Stomach (tissue), 9 donors: ENCODE data around the gene METTL24. TPM values are rescaled to one million over a fixed set of nuclear protein-coding genes. Genes with fewer than 3 reads are reported as not detected.
"Not testable (repeated sequence)": the region's sequence is repeated elsewhere in the genome, so short reads cannot be mapped to it uniquely, and the experiment has no call there.

Experiments used
- DNase-seq, 2 donors: peaks; one replicate each; pipeline versions ENCODE4 v3.0.0 to v3.0.0-alpha.2; 2013 to 2019
- H3K27ac ChIP-seq, 5 donors: fragments of 200-600 bp in 4 of 5; sonication (generic) in 4 of 5; one replicate each; pipeline ENCODE4 v1.5.1; 2013 to 2019; ENCODE audit warnings: mild to moderate bottlenecking in 1 of 5, moderate library complexity in 1 of 5
- H3K27me3 ChIP-seq, 3 donors: fragments of 200-600 bp; sonication (generic); one replicate each; pipeline ENCODE4 v1.5.1; 2017 to 2019; ENCODE audit warnings: mixed run types in 1 of 3
- H3K36me3 ChIP-seq, 4 donors: fragments of 200-600 bp; sonication (generic); 1 replicate in 3 of 4; 2 replicates in 1 of 4; pipeline ENCODE4 v1.5.1; 2016 to 2019
- H3K4me1 ChIP-seq, 4 donors: fragments of 200-600 bp; sonication (generic); one replicate each; pipeline ENCODE4 v1.5.1; 2016 to 2019
- H3K4me3 ChIP-seq, 4 donors: fragments of 200-600 bp; sonication (generic) in 3 of 4; one replicate each; pipeline ENCODE4 v1.5.1; 2016 to 2019; ENCODE audit warnings: mild to moderate bottlenecking in 1 of 4
- H3K9me3 ChIP-seq, 4 donors: fragments of 200-600 bp; sonication (generic); one replicate each; pipeline ENCODE4 v1.5.1; 2016 to 2019
- CTCF ChIP-seq, 7 experiments: fragments of 450-650 bp in 4 of 7; fragments of 200-600 bp in 3 of 7; sonication (generic) in 3 of 7; IDR thresholded peaks; one replicate each; pipeline ENCODE4 v1.5.1; 2016 to 2019; ENCODE audit warnings: antibody characterized with exemption in 7 of 7, control low read depth in 2 of 7, mild to moderate bottlenecking in 1 of 7
- EP300 ChIP-seq: sonication (generic); formaldehyde crosslinking; IDR thresholded peaks from one replicate; pipeline ENCODE4 v1.6.1; 2017; ENCODE audit warnings: antibody characterized with exemption
- POLR2A ChIP-seq, 4 donors: fragments of 450-650 bp; IDR thresholded peaks; one replicate each; pipeline ENCODE4 v1.6.1; 2016; ENCODE audit warnings: antibody characterized with exemption in 4 of 4, control low read depth in 2 of 4, mild to moderate bottlenecking in 1 of 4, moderate library complexity in 1 of 4
- POLR2AphosphoS5 ChIP-seq, 3 donors: sonication (generic); formaldehyde crosslinking; IDR thresholded peaks; one replicate each; pipeline ENCODE4 v1.6.1; 2016; ENCODE audit warnings: antibody characterized with exemption in 3 of 3
- WGBS, 5 donors: extraction: QIAGEN DNeasy Blood & Tissue Kit in 3 of 5; methylation state at CpG; one replicate each; pipeline versions ENCODE4 v1.1.5 to v1.1.7; 2013 to 2018; 5-methylcytosine and 5-hydroxymethylcytosine counted together
- intact Hi-C: fragments of 100-400 bp; cut with DNase I; formaldehyde crosslinking; loops from one replicate; pipeline ENCODE4 v1.15.1; 2023; ENCODE audit warnings: low total_unique reads
- polyA plus RNA-seq, 3 donors: library from polyadenylated mRNA; stranded (reverse); fragments of 200-250 nt; gene quantifications; one replicate each; pipeline ENCODE4 v1.2.3, GENCODE V29; 2013
- total RNA-seq, 5 donors: library from RNA; depleted of rRNA; stranded (reverse); fragments of >200 nt; gene quantifications; one replicate each; pipeline versions ENCODE4 v1.1.0 to v1.2.3, GENCODE V29; 2014 to 2016
- donor health status: healthy with polysubstance abuse.
- donor health status: Bipolar disorder and iron deficiency.
- donor health status: healthy.

The METTL24 gene
- total and polyA plus RNA-seq, 8 donors, result 0.55 to 25.8 (median 2.8) TPM; not detected in 1

- no peak overlapping the region for H3K27ac ChIP-seq
- no peak overlapping the region for H3K4me3 ChIP-seq
- H3K9me3 ChIP-seq, result no peaks in the 10 kb centered on the region
- intact Hi-C loops, result no loop called here
- WGBS, 5 donors, result 92 to 100% (median 97%) methylated on average over 1 of the region's 1 CpG
- H3K4me1 ChIP-seq, result peaks cover 0 to 15% (median 1%) of the 10 kb centered on the region in 4 donors
- TF ChIP-seq CTCF (IDR thresholded peaks at IDR 0.05) (no peak), POLR2AphosphoS5 (IDR thresholded peaks at IDR 0.05) (no peak), EP300 (no peak)
- no peak for DNase-seq
- H3K27me3 ChIP-seq, result no peaks in the 10 kb centered on the region
- H3K36me3 ChIP-seq, result peaks cover 0 to 8% (median 3%) of the 10 kb centered on the region in 4 donors
Observed at GRCh38 chr6:110317189-110317588, 41.0 kb downstream of the METTL24 start.

- no peak for TF ChIP-seq POLR2A (IDR thresholded peaks at IDR 0.05)
- TF ChIP-seq POLR2AphosphoS5 (IDR thresholded peaks at IDR 0.05), result no peak
- TF ChIP-seq EP300, result no peak
- no peak for TF ChIP-seq CTCF (IDR thresholded peaks at IDR 0.05)
- Histone ChIP-seq H3K4me1 (peaks cover 0 to 8% (median 0%) of the 10 kb centered on the region in 4 donors), H3K27ac (no peak overlapping the region), H3K36me3 (peaks cover 0 to 8% (median 3%) of the 10 kb centered on the region in 4 donors), H3K27me3 (no peaks in the 10 kb centered on the region), H3K9me3 (no peaks in the 10 kb centered on the region), H3K4me3 (no peak overlapping the region)
- intact Hi-C loops, result no loop called here
- no peak for DNase-seq
- WGBS, 5 donors, result 58 to 83% (median 62%) methylated on average over 3 of the region's 3 CpGs
Observed at GRCh38 chr6:110315869-110316398, 42.2 kb downstream of the METTL24 start.

GRCh38 chr6:110315207-110315868 lies 42.8 kb downstream of the METTL24 start:
- DNase-seq, result no peak
- H3K9me3 ChIP-seq, result no peaks in the 10 kb centered on the region
- TF ChIP-seq EP300, result no peak
- TF ChIP-seq POLR2AphosphoS5 (IDR thresholded peaks at IDR 0.05), result no peak
- no peak for TF ChIP-seq POLR2A (IDR thresholded peaks at IDR 0.05)
- TF ChIP-seq CTCF (IDR thresholded peaks at IDR 0.05), result no peak
- H3K36me3 ChIP-seq, result peaks cover 0 to 8% (median 3%) of the 10 kb centered on the region in 4 donors
- no peak overlapping the region for H3K4me3 ChIP-seq
- WGBS, 5 donors, result 73 to 83% (median 79%) methylated on average over 6 of the region's 6 CpGs
- no peak overlapping the region for H3K27ac ChIP-seq
- H3K27me3 ChIP-seq, result no peaks in the 10 kb centered on the region
- intact Hi-C loops, result no loop called here
- peaks cover 0 to 8% (median 0%) of the 10 kb centered on the region in 4 donors for H3K4me1 ChIP-seq

GRCh38 chr6:110310861-110311446 lies 47.2 kb downstream of the METTL24 start:
- intact Hi-C loops, result no loop called here
- no peak for DNase-seq
- WGBS, 5 donors, result 45 to 69% (median 55%) methylated on average over 3 of the region's 3 CpGs

GRCh38 chr6:110309432-110309831 lies 48.7 kb downstream of the METTL24 start:
- H3K27ac ChIP-seq, H3K9me3 ChIP-seq, intact Hi-C loops, H3K27me3 ChIP-seq, H3K36me3 ChIP-seq, H3K4me1 ChIP-seq, DNase-seq, H3K4me3 ChIP-seq: not testable (repeated sequence)
- 80 to 86% (median 82%) methylated on average over 4 of the region's 4 CpGs for WGBS, 5 donors

More at GRCh38 chr6:110310861-110311446, 47.2 kb downstream of the METTL24 start:
- H3K9me3 ChIP-seq, result no peaks in the 10 kb centered on the region
- H3K27me3 ChIP-seq, result no peaks in the 10 kb centered on the region
- TF ChIP-seq POLR2A (IDR thresholded peaks at IDR 0.05), result no peak
- no peak for TF ChIP-seq POLR2AphosphoS5 (IDR thresholded peaks at IDR 0.05)
- no peak for TF ChIP-seq CTCF (IDR thresholded peaks at IDR 0.05)
- TF ChIP-seq EP300, result no peak
- H3K4me3 ChIP-seq, result no peak overlapping the region
- no peak overlapping the region for H3K27ac ChIP-seq
- H3K36me3 ChIP-seq, result peaks cover 0 to 8% (median 3%) of the 10 kb centered on the region in 4 donors
- no peaks in the 10 kb centered on the region for H3K4me1 ChIP-seq
